GM12892 (cell line): ENCODE measurements around the gene NOC4L.

Experiments
- DNase-seq: peaks from one replicate; pipeline ENCODE4 v3.0.0; 2011; ENCODE audit not compliant: insufficient read length
- FAIRE-seq: peaks from 2 replicates; lab custom pipeline; 2011; peaks lifted over from hg19 to GRCh38; lab: Jason Lieb, UNC
- POLR2A ChIP-seq: IDR thresholded peaks from 2 replicates; pipeline ENCODE4 v1.6.1; 2011; ENCODE audit warnings: low read depth, low read length, control low read depth
- POLR2AphosphoS5 ChIP-seq: IDR thresholded peaks from 2 replicates; pipeline ENCODE4 v1.6.1; 2011; ENCODE audit warnings: low read depth, low read length, control low read depth
- TAF1 ChIP-seq: IDR thresholded peaks from 2 replicates; pipeline ENCODE4 v1.6.1; 2011; ENCODE audit warnings: low read depth, mild to moderate bottlenecking, control low read depth, low read length, borderline replicate concordance

The NOC4L gene

GRCh38 chr12:132182206-132182710 is 38.0 kb downstream of the NOC4L start:
- no peak for TF ChIP-seq POLR2A
- no peak for TF ChIP-seq TAF1
- TF ChIP-seq POLR2AphosphoS5, result no peak
- no peak for FAIRE-seq

GRCh38 chr12:132182711-132183365 is 38.6 kb downstream of the NOC4L start:
- FAIRE-seq (no peak), DNase-seq (no peak)
- TF ChIP-seq TAF1 (no peak), POLR2A (no peak), POLR2AphosphoS5 (no peak)

More at GRCh38 chr12:132182206-132182710, 38.0 kb downstream of the NOC4L start:
- no peak for DNase-seq

GRCh38 chr12:132185705-132186104 is 41.4 kb downstream of the NOC4L start:
- FAIRE-seq (no peak), DNase-seq (no peak)
- TF ChIP-seq POLR2AphosphoS5 (no peak), POLR2A (no peak), TAF1 (no peak)

GRCh38 chr12:132186208-132186856 is 42.1 kb downstream of the NOC4L start:
- FAIRE-seq (no peak), DNase-seq (no peak)
- TF ChIP-seq TAF1, result no peak
- no peak for TF ChIP-seq POLR2A
- TF ChIP-seq POLR2AphosphoS5, result no peak

GRCh38 chr12:132186857-132187620 is 42.8 kb downstream of the NOC4L start:
- DNase-seq (no peak), FAIRE-seq (no peak)
- TF ChIP-seq POLR2A, result no peak
- no peak for TF ChIP-seq POLR2AphosphoS5
- TF ChIP-seq TAF1, result no peak

- no peak for FAIRE-seq
- no peak for TF ChIP-seq TAF1
- TF ChIP-seq POLR2AphosphoS5, result no peak
- no peak for TF ChIP-seq POLR2A
- no peak for DNase-seq
Measured at GRCh38 chr12:132187646-132188450, 43.6 kb downstream of the NOC4L start.

GRCh38 chr12:132188451-132188901 is 44.2 kb downstream of the NOC4L start:
- DNase-seq (no peak), FAIRE-seq (no peak)
- no peak for TF ChIP-seq POLR2A

- TF ChIP-seq POLR2AphosphoS5 (no peak), TAF1 (no peak), POLR2A (no peak)
- DNase-seq (no peak), FAIRE-seq (no peak)
Measured at GRCh38 chr12:132188916-132189325, 44.7 kb downstream of the NOC4L start.

GRCh38 chr12:132189378-132190011 is 45.2 kb downstream of the NOC4L start:
- TF ChIP-seq TAF1 (no peak), POLR2AphosphoS5 (no peak), POLR2A (no peak)
- FAIRE-seq (no peak), DNase-seq (peak; percentile 94)

- DNase-seq (no peak), FAIRE-seq (no peak)
- TF ChIP-seq TAF1 (no peak), POLR2AphosphoS5 (no peak), POLR2A (no peak)
Measured at GRCh38 chr12:132190012-132190755, 45.9 kb downstream of the NOC4L start.
